Measurements from ENCODE around the gene SMC3. TPM values are rescaled to one million over a fixed set of nuclear protein-coding genes. Genes with fewer than 3 reads are reported as not detected.

SMC3 gene
- total and polyA plus RNA-seq, 2 of the 13 experiments (the other 11 are each of a cell fraction or from before 2014, with no cell fraction given): 11.7 to 48.0 TPM

GRCh38 chr10:110569736-110570135 is 2.2 kb downstream of the SMC3 start (continued):
- TF ChIP-seq NFAT5 (CRISPR knock-in tag; IDR thresholded peaks at IDR 0.05) (no peak), CREM (IDR thresholded peaks at IDR 0.05) (peak; percentile 55; the same call in 1 of the 2 replicates), CREM (CRISPR knock-in tag; IDR thresholded peaks at IDR 0.05) (no peak), ZBTB2 (CRISPR knock-in tag; IDR thresholded peaks at IDR 0.05; ENCODE audit: low read depth) (no peak), TGIF2 (CRISPR knock-in tag; IDR thresholded peaks at IDR 0.05) (peak; percentile 65; the same call in 1 of the 2 replicates), SIX1 (CRISPR knock-in tag; IDR thresholded peaks at IDR 0.05; ENCODE audit: borderline replicate concordance) (peak; percentile 72; the same call in 1 of the 2 replicates), MAFF (IDR thresholded peaks at IDR 0.05; ENCODE audit: low read depth, low read length) (peak; percentile 94), TBL1XR1 (IDR thresholded peaks at IDR 0.05; ENCODE audit: borderline replicate concordance, low read length, partially characterized antibody) (peak; percentile 68), ZNF354B (CRISPR knock-in tag; IDR thresholded peaks at IDR 0.05) (no peak), ZMYM3 (CRISPR knock-in tag; IDR thresholded peaks at IDR 0.05) (peak; percentile 33; the same call in 1 of the 2 replicates), KLF6 (CRISPR knock-in tag; IDR thresholded peaks at IDR 0.05) (no peak), ZNF558 (CRISPR knock-in tag; IDR thresholded peaks at IDR 0.05; ENCODE audit: borderline replicate concordance) (no peak), RCOR2 (CRISPR knock-in tag; IDR thresholded peaks at IDR 0.05) (peak; percentile 44; the same call in 1 of the 2 replicates), FOXK2 (IDR thresholded peaks at IDR 0.05) (peak; percentile 72; the same call in 1 of the 2 replicates), HMGXB4 (CRISPR knock-in tag; IDR thresholded peaks at IDR 0.05; ENCODE audit: borderline replicate concordance in 1 of 2, low read depth in 1 of 2) (peak; percentile 20 to 55; a peak in 1 of 4 replicates), SAP130 (CRISPR knock-in tag; IDR thresholded peaks at IDR 0.05; ENCODE audit: low read depth) (peak; percentile 90), BCL6 (CRISPR knock-in tag; IDR thresholded peaks at IDR 0.05) (peak; percentile 80), YEATS2 (CRISPR knock-in tag; IDR thresholded peaks at IDR 0.05; ENCODE audit: borderline replicate concordance) (no peak), ZBTB3 (CRISPR knock-in tag; IDR thresholded peaks at IDR 0.05; ENCODE audit: borderline replicate concordance, low read depth) (no peak), MATR3 (CRISPR knock-in tag; IDR thresholded peaks at IDR 0.05) (no peak), IRF2 (CRISPR knock-in tag; IDR thresholded peaks at IDR 0.05) (0 out of 2 replicates have a peak, but pooled peaks have one; percentile 55), FOXO1 (CRISPR knock-in tag; IDR thresholded peaks at IDR 0.05) (peak; percentile 70; the same call in 1 of the 2 replicates), ZMYM4 (CRISPR knock-in tag; IDR thresholded peaks at IDR 0.05) (peak; percentile 60), GATAD2A (CRISPR knock-in tag; IDR thresholded peaks at IDR 0.05) (peak; percentile 67), SOX6 (IDR thresholded peaks at IDR 0.05) (no peak), SOX6 (CRISPR knock-in tag; IDR thresholded peaks at IDR 0.05) (peak; percentile 48; the same call in 1 of the 2 replicates)
